UCSD-AML1 (cell line): Measurements from ENCODE around the gene ISM1.

ENCODE experiments used
- DNase-seq: peaks from one replicate; lab custom pipeline; 2025; ENCODE audit not compliant: unreplicated experiment; lab: John Stamatoyannopoulos, UW

ISM1 gene

DNA sequence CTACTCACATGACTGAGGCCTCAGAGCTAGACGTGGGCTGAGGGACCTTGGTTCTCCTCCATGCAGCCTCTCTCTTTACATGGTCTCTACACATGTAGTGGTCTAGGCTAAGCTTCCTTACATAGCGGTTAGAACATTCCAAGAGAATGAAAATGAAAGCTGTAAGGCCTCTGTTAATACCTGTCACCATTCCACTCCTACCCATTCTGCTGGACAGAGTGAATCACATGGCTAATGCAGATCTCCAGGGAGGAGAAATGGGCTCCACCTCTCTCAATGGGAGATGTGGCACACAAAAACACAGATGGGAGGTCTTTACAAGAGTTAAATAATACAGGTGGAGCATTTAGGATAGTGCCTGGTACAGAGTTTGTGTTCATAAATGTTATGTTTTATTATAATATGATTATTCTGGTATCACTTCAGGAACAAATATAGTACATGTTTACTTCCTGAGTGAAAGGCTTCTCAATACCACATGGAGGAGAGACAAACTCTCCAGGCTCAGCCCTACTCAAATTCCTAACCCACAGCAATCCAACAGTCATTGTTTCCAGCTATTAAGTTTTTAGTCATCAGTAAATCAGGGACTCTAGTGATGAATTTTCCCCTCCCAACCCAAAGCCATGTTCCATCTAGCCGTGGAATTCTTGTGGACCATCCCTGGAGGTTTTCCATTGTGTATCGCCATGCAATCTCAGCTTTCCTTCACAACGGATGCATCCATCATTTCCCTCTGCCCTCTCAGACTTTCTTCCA, 57.9 kb downstream of the ISM1 start:
- DNase-seq, result no peak

DNA sequence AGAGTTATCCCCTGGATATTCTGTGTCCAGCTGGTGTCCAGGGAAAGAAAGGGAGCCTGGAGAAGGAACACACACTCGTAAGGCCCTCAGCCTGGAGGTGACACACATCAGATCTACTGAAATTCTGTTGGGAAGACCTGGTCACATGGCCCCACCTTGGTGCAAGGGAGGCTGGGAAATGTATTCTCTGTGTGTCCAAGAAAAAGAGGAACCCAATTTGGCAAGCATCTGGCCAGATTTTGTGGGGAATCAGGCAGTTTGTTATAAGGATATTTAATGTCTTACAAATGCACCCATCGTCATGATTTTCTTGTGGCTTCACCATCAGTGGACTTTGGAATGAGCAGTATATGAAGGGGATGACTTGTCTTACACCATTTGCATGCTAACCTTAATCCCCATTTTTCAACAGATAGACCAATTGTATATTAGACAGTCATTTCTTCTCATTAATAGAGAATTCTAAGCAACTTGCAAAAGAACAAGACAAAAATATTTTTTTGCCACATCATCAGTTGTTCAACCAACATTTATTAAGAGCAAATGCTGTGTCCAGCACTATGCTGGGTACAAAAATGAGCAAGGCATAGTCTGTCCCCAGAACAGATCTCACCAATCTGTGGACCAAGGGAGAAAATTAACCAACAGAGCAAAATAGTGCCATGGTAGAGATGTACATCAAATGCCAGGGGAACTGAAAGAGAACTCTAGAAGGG, 59.7 kb downstream of the ISM1 start:
- no peak for DNase-seq

DNA sequence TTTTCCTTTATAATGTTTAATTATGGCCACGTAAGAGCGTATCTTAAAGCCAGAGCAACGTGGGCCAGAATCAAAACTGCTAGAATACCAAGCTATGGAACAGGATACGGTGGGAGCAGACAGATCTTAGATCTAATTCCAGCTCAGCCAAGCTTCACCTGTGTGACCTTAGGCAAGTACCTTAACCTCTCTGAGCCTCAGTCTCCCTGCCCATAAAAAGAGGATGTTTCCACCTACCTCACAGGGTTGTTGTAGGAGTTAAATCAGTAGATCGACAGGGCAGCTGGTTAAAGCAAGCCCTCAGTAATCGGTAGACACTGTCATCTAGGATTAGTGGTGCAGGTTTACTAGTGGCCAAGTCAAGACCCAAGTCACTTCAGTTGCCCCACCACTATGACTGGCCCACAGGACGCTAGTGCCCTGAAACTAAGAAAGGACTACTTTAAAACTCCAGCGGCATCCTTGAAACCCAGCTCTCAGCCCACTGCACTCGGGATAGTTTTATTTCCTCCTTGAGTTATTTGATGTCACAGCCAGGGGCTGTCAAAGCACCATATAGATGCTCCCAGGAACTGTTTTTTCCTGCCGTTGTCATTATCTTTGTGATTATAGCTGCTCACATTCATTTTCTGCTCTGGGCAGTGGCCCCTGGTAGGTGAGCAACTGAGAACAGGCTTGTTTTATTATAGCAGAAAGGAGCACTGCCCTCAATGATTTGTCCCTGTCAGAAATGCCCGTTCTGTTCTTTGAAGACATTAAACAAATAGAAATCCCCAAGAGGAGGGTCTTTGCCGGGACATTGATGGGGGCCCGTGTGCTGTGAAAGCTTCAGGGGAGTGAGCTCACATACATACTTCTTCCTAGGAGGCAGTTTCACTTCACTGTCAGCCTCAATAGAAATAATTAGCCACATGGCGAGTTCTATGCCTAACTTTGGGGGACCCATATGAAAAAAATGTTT, 63.1 kb downstream of the ISM1 start:
- DNase-seq, result no peak

DNA sequence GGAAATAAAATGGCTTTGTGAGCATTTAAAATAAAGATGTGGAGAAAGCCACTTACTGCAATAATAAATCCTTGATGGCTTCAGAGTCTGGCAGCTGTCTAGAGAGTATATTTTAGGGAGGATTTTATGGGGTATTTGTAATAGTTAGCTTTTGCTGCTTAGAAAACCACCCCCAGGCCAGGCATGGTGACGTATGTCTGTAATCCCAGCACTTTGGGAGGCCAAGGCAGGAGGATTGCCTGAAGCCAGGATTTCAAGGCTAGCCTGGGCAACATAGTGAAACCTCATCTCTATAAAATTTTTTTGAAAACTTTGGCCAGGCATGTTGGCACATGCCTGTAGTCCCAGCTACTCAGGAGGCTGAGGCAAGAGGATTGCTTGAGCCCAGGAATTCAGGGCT, 63.8 kb downstream of the ISM1 start:
- no peak for DNase-seq

DNA sequence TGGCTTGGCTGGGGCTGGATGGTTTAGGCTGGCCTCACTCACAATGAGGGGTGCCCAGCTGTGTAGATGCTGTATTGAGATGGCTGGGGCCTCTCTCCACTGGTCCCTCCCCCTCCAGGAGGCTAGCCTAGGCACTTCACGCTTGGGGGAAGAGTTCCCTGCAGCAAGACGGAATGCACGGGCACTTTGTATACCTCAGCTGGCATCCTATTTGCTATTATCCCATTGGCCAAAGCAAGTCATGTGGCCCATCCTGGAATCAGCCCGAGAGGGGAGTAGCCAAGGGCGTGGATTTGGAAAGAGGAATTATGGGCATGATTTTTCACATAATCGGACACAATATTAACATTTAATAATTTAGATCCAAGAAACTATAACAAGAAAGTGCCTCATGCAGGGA, 64.3 kb downstream of the ISM1 start:
- no peak for DNase-seq

DNA sequence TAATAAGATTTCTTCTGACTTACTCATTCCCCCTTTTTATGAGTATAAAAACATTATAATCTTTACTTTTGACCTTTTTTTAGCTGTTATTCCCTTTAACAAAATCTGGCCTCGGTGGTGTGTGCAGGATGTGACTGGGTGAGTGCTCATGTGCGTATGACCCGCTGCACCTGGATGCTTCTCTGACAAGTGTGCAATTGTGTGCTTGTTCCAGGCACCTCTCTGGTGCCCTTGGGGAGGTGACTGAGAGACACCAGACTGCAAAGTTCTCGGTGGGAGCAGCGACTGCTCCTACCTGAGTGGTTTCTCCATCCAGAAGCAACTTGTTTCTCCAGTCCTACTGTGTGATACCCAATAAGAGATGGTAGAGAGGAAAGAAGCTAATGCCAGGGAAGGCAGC, 65.0 kb downstream of the ISM1 start:
- DNase-seq, result no peak

DNA sequence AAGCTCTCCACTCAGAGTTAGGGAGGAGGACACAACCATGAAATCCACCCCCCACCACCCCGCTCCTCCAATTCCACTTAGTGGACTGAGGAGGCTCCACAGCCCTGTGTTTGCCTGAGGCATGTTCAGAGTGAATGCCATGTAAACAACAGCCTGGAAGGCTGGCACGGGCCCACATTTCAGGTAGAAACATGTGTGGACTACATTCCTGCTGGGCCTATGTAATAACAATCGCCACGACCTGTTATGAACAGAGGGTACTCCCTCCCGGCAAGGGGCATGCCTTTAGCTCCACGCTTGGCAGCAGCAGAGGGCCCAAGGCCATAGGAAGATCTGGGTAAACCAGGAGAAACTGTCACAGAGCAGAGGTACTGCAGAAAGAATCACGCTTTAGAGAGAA, 65.5 kb downstream of the ISM1 start:
- no peak for DNase-seq

DNA sequence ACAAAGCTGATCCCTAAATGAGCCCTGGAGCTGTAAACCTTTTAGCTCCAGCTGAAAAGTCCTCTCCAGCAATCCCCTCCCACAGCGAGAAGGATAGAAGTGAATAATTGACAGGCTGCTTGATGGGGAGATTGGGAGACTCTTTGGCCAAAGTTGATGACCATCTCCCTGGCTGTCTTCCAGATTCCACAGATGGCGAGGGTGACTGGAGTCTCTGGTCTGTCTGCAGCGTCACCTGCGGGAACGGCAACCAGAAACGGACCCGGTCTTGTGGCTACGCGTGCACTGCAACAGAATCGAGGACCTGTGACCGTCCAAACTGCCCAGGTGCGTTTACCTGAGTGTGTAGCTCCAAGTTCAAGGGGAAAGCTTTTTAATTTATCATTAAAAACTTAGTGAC, 67.3 kb downstream of the ISM1 start:
- DNase-seq, result no peak

DNA sequence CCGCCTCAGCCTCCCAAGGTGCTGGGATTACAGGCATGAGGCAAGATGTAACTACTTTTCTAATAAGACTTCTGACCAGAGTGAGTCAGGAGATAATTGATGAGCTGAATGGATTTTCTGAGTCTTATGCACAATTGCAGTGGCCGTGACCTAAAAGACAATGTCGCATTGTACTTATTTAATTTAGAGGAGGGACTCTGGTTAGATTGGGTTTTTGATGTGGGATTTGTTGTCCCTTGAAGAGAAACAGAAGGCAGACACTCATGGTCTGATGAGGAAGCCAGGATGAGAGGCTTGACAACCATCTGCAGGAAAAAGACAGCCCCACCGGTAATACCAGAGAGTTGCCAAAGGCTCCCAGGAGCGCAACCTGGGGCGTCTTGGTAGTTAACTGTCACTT, 68.0 kb downstream of the ISM1 start:
- no peak for DNase-seq

DNA sequence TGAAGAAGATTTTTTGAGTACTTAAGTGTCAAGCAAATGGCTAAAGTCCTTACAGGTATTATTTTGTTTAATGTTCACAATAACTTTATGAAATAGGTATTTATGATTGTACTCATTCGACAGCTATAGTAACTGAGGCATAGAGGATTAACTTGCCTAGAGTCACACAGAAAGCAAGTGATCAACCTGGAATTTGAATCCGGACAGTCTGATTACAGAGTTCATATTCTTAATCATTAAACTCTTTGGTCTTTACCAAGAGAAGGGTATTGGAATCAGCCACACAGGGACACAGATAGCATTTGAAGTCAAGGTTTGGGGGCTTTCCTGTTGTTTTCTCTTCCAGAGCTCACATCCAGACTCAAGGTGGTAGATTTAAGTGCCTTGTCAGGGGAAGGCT, 69.7 kb downstream of the ISM1 start:
- no peak for DNase-seq

DNA sequence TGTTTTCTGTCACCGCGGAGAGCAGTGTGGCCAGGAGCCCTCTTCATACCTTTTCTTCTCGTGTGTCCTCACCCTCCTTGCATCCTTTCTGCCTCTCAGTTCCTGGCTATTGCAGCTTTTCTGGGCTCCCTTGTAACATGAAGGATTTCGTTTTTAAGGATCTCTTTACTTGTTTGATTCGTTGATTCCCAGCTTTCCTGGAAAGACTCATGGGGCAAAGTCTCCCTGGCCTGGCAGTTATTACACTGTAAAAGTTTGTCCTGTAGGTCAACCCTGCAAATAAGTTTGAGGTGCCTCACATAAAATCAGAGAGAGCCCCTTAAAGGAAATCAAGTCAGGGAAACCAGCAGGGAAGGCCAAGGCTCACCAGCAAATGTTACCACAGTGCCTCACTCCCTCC, 70.1 kb downstream of the ISM1 start:
- no peak for DNase-seq

DNA sequence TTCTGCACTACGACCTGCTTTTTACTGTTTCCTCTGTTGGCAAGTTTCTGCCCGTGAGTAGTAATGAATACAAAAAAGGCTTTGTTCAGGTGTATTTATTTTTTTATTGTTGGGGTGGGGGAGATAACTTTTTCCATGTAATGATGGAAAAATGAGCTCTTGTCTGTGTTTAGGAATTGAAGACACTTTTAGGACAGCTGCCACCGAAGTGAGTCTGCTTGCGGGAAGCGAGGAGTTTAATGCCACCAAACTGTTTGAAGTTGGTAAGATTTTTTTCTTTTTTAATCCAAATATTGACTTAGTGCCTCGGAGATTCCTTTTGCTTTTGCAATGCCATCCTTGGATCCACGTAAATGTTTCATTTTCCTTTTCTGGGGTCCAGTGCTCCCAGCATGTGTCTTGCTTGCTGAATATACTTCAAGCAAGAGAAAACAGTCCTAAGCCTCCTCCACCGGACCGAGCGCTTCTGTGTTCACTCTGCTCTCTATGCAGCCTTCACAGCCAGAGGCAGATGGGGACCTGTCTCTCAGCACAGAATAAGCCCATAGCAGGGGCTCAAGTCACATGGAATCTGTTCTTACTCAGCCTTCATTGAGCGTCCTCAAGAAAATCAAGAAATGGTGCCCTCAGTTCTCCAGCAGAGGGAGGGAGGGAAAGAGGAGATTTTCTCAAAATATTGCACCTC, 71.3 kb downstream of the ISM1 start:
- no peak for DNase-seq

DNA sequence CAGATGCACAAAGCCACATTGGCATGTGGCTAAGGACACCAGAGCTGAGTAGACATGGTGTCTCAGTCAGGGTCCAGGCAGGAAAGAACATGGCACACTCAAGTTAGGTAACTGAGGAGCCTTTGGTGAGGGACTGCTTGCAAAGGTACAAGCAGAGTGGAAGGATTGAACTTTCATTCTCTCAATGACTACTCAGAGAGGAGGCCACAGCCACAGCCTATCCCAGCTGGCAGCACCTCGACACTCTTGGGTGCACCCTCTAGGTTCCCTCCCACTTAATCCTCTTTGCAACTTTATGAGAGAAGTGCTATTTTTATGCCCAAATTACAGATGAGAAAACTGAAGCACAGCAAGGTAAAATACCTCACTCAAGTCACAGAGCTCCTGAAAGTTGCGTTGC, 73.4 kb downstream of the ISM1 start:
- DNase-seq, result no peak

DNA sequence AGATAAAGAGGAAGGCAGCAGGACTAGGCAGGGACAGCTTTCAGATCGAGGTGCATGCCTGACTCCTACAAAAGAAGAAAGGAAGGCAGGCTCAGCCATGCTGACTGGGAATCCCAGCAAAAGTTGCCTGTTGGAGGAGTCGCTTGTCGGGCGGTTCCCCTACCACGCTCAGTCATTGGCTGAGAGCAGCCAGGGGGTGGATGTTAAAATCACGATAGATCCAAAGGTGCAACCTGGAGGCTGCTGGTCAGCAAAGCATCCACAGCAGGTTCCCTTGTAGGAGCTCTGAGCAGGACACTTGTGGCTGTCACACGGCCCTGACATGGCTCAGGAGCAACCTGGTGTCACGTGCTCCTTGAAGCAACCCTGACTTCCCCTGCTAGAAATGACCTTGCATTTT, 74.6 kb downstream of the ISM1 start:
- DNase-seq, result no peak

DNA sequence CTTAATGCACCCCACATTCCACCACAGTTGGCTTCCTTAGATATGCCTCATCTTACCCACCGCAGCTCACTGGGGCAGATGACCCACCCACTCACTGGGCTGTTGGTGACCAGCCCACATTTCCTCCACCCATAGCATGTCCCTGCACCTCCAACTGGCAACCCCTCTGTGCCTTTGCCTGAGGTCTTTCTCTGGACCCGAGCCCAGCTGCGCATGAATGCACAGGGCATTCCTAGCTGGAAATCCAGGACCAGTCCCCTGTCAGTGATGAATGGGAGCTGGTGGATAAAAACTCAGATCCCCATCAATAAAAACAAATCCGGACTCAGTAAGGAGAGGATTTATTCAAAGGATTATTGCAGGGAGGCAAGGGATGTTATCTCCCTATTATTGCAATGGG, 75.0 kb downstream of the ISM1 start:
- no peak for DNase-seq

DNA sequence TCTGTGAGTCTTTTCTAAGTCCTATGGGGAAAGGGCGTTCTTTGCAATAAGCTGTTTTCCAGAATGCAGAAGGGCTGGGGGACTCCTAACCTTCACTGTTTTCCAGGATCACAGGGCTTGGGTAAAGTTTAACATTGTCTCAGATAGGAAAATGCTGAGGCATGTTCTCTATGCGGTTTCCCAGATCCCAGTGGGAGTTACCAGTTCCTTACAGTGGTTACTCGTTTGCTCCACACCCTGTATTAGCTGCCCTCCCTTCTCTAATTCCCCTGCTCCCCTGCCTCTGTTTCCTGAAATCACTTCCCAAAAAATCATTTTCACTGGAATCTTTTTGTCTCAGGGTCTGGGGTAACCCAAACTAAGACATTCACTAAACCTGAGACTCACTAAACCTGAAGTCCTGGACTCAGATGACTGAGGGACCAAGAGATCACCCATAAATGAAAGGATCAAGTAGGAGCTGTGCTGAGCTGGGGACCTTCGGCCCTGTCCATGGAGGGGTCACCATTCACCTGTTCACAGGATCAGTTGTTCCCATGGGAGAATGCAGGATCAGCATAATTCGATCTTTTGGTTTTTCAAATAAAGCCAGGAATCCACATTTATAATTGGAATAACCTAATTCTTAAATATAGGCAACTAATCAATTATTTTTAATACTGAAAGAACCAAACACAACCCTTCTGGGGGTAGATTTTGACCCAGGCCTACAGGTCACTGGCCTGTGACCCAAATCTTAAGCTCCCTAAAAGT, 76.2 kb downstream of the ISM1 start:
- DNase-seq, result no peak

DNA sequence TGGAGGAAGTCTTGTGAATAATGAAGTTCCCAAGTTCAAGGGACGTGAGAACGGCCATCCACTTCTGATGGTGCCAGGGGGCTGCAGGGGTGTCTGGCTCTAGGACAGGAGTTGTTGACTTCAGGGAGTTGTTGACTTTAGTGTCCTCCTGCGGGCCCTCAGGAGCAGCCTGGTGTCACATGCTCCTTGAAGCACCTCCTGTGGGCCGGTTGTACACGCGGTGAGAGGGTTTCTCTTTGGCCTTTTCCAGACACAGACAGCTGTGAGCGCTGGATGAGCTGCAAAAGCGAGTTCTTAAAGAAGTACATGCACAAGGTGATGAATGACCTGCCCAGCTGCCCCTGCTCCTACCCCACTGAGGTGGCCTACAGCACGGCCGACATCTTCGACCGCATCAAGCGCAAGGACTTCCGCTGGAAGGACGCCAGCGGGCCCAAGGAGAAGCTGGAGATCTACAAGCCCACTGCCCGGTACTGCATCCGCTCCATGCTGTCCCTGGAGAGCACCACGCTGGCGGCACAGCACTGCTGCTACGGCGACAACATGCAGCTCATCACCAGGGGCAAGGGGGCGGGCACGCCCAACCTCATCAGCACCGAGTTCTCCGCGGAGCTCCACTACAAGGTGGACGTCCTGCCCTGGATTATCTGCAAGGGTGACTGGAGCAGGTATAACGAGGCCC, 77.8 kb downstream of the ISM1 start:
- DNase-seq, result no peak

DNA sequence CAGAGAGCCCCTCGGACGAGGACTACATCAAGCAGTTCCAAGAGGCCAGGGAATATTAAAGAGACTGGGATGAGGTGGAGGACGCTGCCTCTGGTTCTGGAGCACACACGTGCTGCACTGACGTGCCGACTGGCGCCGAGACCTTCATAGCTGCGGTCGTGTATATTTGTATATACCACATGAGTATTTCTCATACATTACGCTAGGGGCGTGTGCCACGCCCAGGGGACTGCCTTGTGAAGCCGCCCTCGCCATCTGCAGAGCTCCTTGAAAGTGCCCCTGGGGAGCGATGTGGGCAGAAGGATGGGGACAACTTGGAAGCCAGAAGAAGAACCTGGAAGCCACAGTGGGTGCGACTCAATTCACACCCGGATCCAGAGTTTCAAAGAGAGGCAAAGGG, 78.3 kb downstream of the ISM1 start:
- DNase-seq, result no peak

DNA sequence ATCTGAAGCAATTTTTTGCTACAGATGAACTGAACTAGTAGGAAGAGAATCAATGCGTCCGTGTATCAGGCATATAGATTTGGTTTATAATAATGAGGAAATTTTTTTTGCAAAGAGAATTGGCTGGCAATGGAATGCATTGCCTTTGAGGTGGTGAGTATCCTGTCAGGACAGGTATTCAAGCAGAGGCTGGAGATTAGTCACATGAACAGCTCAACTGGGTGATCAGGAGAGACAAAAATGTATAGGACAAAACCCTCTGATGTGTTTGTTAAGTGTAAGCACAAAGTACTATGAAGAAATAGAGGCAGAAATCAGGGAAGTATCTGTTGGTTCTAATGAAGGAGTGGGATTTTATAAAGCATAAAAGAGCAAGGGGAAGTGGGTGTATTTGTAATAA, 80.5 kb downstream of the ISM1 start:
- DNase-seq, result no peak
